AG10803 (cell line): ENCODE results near the gene CMTM3.
A peak's percentile ranks its signal among the peaks of the same experiment; 100 is the strongest.

Source experiments
- DNase-seq: peaks from one replicate; pipeline ENCODE4 v3.0.0; 2010; ENCODE audit warnings: low read depth
- H3K4me3 ChIP-seq: 2 replicates; pipeline ENCODE4 v1.5.1; 2011; ENCODE audit warnings: mild to moderate bottlenecking, low read length, control low read depth
- CTCF ChIP-seq: conservative IDR thresholded peaks from 2 replicates; pipeline ENCODE4 v1.5.1; 2011; ENCODE audit warnings: mild to moderate bottlenecking, low read length, control low read depth, inconsistent platforms

CMTM3 gene

GRCh38 chr16:66574531-66574930, 30.0 kb upstream of the CMTM3 start:
- H3K4me3 ChIP-seq = no peak overlapping the region
- DNase-seq = no peak
- TF ChIP-seq CTCF = no peak

- no peak for DNase-seq
- no peak for TF ChIP-seq CTCF
- no peak overlapping the region for H3K4me3 ChIP-seq
Measured at GRCh38 chr16:66575060-66575459, 29.4 kb upstream of the CMTM3 start.

GRCh38 chr16:66576296-66576695, 28.2 kb upstream of the CMTM3 start:
- TF ChIP-seq CTCF = no peak
- peak; percentile 20 for DNase-seq
- no peak overlapping the region for H3K4me3 ChIP-seq

GRCh38 chr16:66578651-66579531, 25.6 kb upstream of the CMTM3 start, which contains the start of gene CMTM2:
Gene CMTM2, plus strand, starts transcription at chr16:66579463. Its CDS starts 145 bp downstream, at chr16:66579608.
- TF ChIP-seq CTCF = no peak
- DNase-seq = peak; percentile 10
- no peak within 1 kb of the TSS for H3K4me3 ChIP-seq

- no peak overlapping the region for H3K4me3 ChIP-seq
- DNase-seq = peak; percentile 73
- peak; percentile 52 for TF ChIP-seq CTCF
Measured at GRCh38 chr16:66580605-66581209, 23.8 kb upstream of the CMTM3 start.

- no peak for DNase-seq
- TF ChIP-seq CTCF = no peak
- no peak overlapping the region for H3K4me3 ChIP-seq
Measured at GRCh38 chr16:66581246-66581952, 23.1 kb upstream of the CMTM3 start.
